Measurements from ENCODE around the gene MMD2.

MMD2 gene

DNA sequence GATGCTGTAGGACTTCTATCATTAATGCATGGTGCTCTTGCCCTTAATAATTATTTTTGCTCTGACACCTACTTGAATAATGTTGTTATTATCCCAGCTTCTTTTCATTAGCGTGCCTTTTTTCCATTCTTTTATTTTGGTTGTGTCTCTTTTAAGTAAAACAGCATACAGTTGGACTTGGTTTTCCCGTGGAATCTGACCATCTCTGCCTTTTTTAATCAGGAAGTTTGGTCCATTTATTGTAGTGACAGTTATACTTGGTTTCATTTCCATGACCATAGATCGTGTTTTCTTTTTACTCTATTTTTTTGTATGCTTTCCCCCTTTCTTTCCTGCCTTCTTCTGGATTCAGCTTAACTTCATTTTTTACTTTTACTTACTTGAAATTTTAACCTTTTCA is 101.8 kb downstream of the MMD2 start:
- Histone ChIP-seq H3K9me3 (no peaks in the 10 kb centered on the region), H3K4me1 (no peaks in the 10 kb centered on the region), H3K4me3 (ENCODE audit: low read depth, low read length) (no peak overlapping the region), H3K27me3 (no peaks in the 10 kb centered on the region), H3K36me3 (no peaks in the 10 kb centered on the region)
- TF ChIP-seq, protein P1, sequence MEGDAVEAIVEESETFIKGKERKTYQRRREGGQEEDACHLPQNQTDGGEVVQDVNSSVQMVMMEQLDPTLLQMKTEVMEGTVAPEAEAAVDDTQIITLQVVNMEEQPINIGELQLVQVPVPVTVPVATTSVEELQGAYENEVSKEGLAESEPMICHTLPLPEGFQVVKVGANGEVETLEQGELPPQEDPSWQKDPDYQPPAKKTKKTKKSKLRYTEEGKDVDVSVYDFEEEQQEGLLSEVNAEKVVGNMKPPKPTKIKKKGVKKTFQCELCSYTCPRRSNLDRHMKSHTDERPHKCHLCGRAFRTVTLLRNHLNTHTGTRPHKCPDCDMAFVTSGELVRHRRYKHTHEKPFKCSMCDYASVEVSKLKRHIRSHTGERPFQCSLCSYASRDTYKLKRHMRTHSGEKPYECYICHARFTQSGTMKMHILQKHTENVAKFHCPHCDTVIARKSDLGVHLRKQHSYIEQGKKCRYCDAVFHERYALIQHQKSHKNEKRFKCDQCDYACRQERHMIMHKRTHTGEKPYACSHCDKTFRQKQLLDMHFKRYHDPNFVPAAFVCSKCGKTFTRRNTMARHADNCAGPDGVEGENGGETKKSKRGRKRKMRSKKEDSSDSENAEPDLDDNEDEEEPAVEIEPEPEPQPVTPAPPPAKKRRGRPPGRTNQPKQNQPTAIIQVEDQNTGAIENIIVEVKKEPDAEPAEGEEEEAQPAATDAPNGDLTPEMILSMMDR (IDR thresholded peaks at IDR 0.05; ENCODE audit: low read depth, low read length): no peak
- DNase-seq: no peak

DNA sequence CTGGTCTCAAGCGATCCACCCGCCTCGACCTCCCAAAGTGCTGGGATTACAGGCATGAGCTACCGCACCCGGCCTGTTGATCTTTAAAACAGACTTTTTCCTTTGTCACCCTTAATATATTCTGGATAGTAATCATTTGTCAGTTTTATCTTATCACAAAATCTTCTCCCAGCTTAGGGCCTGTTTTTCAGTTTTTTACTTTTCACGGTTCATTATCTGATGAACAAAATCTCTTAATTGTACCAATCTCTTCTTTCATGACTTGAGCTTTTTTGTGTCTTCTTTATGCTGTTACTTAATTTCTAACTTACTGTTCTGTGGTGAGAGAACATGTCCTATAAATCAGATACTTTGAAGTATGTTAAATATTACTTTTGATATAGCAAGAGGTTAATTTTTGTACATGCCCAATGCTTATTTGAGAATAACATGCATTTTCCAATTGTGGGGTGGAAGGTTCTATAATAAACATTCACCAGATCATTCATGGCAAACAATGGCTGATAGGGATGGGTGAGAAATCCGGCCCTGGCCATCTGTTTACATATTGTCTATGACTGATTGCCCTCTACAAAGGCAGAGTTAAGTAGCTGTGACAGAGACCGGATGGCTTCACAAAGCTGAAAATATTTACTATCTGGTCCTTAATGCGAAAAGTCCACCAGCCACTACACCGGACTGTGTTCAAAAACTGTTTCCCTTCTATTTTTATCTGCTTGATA is 102.5 kb downstream of the MMD2 start:
- H3K4me1 ChIP-seq: no peaks in the 10 kb centered on the region
- no peaks in the 10 kb centered on the region for H3K27me3 ChIP-seq
- no peak for DNase-seq
- TF ChIP-seq, protein P1 (IDR thresholded peaks at IDR 0.05; ENCODE audit: low read depth, low read length): no peak
- no peaks in the 10 kb centered on the region for H3K9me3 ChIP-seq
- H3K36me3 ChIP-seq: no peaks in the 10 kb centered on the region
- no peak overlapping the region for H3K4me3 ChIP-seq (ENCODE audit: low read depth, low read length)
